A204.1 (cell line): ENCODE results near the gene TP63.
"Not testable (repeated sequence)": the region's sequence is repeated elsewhere in the genome, so short reads cannot be mapped to it uniquely, and the experiment has no call there.

Experiments
- FAIRE-seq: peaks from 2 replicates; lab custom pipeline; 2012; peaks lifted over from hg19 to GRCh38; lab: Jason Lieb, UNC

Gene TP63

DNA sequence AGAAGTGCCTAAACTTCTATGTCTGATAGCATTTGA lies at the start of gene TP63:
Gene TP63, plus strand, starts transcription at position 17 of the 36 bp plus-strand sequence. CDS start 127 bp downstream, outside the sequence.
- FAIRE-seq = no peak

DNA sequence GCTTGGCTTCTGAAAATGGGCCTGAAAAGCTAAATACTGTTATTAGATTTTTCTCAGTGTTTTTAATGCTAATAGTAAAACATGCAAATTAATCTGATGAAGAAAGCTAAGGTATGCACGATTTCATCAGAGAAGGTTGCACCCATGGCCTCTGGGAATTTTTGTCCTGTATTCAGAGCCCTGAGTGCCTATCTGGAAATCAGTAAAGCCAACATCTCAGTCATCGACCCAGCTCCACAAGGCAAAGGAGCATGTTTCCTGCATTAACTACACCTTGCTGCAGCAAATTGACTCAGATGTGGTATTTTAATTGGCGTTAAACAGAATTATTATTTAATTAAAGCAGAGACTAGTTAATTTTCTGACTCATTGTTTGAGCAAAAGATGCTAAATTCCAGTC lies 49.0 kb upstream of the TP63 start:
- FAIRE-seq = no peak

DNA sequence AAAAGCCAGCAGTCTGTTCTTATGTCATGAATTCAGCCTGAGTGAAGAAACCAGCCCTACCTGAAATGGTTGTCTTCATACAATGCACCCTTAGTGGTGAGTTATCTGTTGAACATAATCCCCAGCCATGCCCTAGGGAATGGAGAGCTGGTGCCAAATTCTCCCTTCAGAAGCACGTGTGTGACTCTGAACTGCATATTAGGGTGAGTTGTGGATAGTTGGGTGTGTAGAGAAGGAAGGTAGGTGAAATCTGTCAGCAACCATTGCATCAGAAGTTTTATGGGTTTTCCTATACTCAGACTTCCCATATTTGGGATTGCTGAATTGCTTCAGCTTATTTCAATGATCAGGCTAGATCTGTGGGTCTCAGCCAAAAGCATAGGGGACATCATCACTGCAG lies 46.5 kb upstream of the TP63 start:
- no peak for FAIRE-seq

DNA sequence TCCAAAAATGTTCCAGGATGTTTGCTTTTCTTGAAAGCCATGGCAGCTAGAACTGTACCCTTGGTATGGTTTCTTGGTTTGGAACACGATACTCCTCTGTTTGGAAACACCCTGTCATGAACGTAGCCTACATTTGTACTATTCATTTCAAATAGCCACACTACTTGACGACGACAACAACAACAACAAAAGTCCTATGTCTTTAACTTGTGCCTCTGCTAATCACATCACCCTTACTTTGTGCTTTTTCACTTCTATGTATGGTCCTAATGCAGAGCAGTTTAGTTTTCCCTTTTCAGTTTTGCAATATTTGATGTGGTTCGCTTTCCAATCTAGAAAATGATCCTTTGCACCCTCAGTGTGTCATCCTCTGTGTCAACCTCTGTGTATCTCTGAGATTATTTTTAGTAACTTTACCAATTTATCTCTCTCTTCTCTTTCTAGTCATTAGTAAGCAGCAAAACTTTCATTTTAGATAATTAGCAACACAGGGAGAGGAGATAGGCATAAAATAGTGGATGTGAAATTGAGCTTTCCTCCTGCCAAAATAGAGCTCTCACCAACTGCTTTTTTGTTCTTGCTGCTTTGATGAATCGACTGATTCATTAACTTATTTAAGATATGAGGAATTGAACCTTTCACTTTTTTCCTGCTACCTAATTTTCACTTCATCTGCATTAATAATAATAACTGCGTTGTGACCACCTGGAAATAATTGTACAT lies 44.1 kb upstream of the TP63 start:
- FAIRE-seq = no peak

DNA sequence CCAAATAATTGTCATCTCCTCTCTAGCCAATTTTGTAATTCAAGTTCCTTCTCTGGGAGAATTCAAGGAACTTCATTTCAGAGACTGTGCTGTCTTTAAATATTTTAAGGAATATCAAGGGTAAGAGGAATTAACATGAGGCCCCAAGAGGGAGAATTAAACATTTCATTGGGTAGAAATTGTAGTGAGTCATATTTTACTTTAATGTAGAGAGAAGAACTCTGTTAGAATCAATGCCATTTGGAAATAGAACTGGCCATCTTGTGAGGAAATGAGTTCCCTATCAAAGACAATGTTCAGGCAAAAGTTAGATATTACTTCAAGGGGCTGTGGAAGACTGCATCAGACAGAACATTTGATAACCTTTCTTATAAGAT lies 43.5 kb upstream of the TP63 start:
- FAIRE-seq = no peak

DNA sequence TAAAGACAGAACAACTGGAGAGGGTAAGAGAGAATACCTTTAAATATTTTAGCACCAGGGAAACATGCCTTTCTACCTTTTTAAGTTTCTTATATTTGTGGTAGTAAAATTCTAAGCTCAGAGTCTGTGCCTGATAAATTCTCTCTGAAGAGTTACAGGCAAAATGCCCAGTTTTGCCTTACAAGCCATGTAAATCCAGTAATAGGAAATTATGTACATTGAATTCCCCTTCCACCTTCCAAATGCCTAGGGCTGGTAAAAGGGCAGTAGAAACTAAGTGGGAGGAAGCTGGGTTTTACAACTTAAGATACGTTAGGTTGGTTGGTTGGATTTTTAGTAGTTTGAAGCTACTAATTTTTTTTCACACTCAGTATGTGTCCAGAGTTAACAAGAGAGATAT lies 43.1 kb upstream of the TP63 start:
- no peak for FAIRE-seq

DNA sequence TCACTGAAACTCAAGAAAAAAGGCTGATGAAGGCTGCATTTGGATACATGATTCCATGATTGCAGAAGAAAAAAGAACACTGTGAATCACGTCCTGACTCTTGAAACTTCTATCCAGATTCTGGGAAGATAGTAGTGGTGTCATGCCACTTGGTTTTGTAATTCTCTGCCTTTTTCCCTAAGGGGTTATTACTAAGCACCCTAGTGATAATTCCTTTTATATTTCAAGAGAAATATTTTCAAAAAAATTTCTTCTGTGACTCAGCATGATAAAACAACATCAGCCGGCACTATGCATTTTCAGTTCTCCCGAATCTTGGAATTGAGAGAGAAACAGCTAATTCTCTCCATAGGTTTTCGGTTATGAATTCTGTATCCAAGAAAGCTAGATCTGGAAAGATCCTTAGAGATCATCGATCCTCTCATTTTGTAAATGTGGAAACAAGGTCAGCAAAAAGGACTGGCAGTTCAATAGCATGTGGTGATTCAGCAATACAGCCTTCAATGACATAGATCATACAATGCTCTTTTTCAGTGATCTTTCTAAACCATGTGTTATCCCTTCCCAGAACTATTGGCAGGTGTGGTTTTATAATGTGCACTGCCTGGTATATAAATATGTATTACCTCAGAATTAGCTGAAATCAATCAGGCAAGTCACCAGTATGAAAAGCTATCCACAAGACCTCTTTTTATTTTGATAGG lies 42.6 kb upstream of the TP63 start:
- no peak for FAIRE-seq

DNA sequence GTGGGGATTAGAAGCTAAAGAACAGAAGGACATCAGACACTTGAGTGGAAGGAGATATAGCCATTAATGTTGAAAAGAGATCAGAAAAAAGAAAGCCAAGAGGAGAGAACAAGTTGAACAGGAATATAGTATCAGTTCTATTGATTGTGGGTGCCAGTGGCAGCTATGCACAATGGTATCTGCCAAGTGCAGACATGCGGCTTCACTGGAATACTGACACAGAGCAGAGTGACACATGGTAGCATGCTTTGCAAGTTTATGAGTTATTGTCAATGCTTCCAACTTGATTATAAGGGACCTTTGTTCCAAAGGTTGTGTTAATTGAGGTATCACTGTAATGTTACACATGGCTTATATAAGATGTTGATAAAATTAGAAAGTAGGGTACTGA lies 42.0 kb upstream of the TP63 start:
- no peak for FAIRE-seq

DNA sequence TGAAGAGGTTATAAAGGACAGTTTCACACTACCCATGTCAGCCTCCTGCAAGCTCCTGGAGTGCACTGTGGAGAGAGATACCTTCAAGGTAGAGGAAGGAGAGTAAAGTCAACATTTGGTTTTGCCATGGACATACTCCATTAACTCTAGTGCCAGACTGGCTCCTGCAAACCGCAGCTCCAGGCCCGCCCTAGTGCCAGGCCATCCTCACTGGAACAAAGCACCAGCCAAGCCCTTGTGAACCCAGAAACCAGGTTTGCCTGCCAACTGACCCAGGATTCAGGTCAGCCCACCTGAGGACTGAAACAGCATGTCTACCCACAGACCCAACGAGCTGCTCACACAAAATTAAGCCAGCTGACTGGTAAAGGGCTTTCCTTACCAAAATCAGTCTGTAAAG lies 41.0 kb upstream of the TP63 start:
- FAIRE-seq = no peak

DNA sequence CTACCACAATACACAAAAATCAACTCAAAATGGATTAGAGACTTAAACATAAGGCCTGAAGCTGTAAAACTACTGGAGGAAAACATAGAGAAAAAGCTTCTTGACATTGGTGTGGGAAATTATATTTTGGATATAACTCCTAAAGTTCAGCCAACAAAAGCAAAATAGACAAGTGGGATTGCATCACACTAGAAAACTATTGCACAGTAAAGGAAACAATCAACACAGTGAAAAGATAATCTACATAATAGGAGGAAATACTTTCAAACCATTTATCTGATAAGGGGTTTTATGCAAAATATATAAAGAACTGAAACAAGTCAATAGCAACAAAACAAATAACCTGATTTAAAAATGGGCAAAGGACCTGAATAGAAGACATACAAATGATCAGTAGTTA lies 37.6 kb upstream of the TP63 start:
- no peak for FAIRE-seq

DNA sequence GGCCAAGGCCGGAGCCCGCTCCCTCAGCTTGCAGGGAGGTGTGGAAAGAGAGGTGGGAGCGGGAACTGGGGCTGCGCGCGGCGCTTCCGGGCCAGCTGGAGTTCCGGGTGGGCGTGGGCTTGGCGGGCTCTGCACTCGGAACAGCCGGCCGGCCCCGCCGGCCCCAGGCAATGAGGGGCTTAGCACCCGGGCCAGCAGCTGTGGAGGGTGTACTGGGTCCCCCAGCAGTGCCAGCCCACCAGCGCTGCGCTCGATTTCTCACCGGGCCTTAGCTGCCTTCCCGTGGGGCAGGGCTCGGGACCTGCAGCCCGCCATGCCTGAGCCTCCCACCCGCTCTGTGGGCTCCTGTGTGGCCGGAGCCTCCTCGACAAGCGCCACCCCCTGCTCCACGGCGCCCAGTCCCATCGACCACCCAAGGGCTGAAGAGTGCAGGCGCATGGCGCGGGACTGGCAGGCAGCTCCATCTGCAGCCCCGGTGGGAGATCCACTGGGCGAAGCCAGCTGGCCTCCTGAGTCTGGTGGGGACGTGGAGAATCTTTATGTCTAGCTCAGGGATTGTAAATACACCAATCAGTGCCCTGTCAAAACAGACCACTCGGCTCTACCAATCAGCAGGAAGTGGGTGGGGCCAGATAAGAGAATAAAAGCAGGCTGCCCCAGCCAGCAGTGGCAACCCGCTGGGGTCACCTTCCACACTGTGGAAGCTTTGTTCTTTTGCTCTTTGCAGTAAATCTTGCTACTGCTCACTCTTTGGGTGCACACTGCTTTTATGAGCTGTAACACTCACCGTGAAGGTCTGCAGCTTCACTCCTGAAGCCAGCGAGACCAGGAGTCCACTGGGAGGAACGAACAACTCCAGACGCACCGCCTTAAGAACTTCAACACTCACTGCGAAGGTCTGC lies 34.9 kb upstream of the TP63 start:
- FAIRE-seq = not testable (repeated sequence)

DNA sequence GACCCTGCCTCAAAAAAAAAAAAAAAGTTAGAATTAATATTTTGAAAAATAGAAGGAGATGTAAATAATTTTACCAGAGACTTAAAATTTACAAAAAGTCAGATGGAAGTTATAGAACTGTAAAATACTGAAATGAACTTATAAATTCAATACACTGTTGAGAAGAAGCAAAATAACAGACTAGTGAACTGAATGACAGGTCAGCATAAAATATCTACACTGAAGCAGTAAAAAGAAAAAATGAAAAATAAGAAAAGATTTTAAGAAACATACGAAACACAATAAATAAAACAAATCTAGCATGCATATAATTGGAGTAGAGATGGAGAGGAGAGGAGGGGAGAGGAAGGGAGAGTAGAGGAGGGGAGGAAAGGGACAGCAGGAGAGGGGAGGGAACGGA lies 33.3 kb upstream of the TP63 start:
- no peak for FAIRE-seq

DNA sequence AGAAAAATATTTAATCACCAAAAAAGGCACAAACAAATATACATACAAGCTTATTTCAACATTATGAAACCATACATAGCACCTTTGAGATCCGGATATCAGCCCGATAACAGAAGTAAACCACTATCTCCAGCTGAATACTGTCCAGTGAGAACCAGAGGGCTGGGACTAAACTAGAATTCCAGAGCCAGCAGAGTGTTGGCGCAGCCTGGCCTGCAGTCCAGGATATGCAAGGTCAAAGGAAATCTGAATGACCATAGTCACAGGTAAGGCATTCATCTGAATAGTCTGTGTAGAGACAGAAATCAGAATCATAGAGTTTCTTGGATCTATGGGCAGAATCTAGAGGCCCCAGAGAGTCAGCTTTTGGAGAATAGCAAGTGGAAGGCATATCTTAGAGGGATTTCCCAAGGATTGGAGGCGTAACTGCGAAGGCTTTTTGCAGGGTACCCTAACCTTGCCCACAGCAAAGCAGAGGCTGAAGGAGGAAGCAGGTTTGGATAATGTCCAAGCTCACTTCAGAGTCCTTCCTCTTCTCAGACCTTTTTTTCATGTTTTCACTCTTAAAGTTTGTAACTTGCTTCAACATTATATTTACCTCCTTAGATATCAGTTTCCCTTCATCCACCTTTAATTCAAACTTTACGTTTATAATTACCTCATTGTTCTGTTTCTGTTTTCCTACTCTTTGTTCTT lies 32.5 kb upstream of the TP63 start:
- no peak for FAIRE-seq

DNA sequence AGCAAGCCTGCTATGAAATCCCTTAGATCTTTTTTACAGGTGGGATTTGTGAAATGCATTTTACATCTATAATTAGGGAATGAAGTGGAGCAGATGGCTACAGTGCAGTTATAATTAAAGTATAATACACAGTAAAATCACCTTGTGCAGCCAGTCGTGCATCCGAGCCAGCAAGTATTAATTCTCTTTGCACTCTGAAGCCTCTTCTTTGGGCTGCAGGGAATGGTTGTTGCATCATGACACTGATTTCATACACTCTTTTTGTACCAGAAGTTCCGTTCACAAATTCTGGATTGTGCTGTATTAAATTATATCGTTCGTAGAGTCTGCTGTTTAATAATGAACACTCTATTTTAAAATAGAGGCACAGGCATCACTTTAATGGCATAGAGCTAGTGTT lies 28.7 kb upstream of the TP63 start:
- no peak for FAIRE-seq

DNA sequence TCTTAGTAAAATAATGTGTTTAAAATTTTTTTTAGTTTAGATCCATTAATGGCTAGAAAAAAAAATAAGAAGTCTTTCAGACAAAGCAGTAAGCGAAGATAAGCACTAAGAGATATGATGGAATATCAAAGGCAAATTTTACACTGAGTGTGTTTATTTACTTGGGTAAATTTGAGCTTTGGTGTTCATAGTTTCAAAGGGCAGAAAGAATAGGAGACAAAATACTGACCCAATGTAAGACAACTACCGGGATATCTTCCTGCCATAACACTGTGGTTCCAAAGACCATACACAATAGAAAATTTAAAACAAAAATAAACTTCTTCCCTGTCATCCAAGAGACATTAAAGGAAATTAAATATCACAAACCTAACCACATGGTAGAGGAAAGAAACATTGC lies 25.5 kb upstream of the TP63 start:
- FAIRE-seq = no peak

DNA sequence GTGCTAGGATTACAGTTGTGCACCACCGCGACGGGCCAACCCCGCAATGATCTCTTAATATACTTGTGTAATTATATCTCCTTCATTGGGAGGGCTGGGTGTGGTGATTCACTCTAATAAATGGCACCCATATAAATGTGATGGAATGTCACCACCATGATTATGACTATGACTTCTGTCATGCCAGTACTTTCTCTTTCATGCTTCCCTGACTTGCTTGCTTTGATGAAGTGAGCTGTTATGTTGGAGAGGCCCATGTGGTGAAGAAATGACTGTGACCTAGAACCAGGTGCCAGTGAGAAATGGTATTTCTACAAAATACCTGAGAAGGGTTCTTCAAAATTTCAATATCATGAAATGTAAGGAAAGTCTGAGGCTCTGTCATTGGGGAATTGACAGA lies 24.4 kb upstream of the TP63 start:
- FAIRE-seq = no peak

DNA sequence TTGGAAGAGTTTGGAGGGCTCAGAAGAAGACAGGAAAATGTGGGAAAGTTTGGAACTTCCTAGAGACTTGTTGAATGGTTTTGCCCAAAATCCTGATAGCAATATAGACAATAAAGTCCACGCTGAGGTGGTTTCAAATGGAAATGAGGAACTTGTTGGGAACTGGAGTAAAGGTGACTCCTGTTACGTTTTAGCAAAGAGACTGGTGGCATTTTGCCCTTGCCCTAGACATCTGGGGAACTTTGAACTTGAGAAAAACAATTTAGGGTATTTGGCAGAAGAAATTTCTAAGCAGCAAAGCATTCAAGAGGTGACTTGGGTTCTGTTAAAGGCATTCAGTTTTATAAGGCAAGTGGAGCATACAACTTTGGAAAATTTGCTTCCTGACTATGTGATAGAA lies 18.5 kb upstream of the TP63 start:
- FAIRE-seq = not testable (repeated sequence)

DNA sequence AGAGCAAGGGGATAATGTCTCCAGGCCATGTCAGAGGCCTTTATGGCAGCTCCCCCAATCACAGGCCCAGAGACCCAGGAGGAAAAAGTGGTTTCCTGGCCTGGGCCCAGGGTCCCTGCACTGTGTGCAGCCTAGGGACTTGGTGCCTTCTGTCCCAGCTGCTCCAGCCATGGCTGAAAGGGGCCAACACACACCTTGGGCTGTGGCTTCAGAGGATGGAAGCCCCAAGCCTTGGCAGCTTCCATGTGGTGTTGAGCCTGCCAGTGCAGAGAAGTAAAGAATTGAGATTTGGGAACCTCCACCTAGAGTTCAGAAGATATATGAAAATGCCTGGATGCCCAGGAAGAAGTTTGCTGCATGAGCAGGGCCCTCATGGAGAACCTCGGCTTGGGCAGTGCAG lies 18.1 kb upstream of the TP63 start:
- FAIRE-seq = no peak

DNA sequence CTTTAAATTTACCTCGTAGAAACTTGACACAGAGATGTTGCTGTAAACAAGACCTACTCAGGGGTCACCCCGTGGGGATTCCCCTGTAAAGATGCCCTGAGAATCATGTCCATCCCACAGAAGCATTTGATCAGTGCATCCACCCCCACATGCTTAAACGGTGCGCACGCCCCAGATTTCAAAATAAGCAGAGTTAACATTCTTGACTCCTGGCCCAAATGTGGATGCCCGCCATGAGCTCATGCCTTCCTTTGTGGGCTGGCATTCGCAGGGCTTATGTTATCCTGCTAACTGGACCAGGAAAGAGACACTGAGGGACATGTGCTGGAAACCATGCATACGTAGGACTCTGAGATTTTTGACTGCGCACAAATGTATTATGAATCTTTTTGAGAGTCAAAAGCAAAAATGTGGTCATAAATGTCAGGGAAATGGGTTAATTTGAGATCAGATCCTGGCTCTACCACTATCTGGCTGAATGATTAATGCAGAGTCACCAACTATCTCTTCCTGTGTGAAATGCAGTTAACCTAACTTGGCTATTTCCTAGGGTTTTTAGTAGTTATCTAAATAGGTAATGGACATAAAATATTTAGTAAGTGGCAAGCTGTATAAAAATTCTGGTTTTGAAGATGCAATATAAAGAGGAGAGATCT lies 9.1 kb upstream of the TP63 start:
- FAIRE-seq = no peak

DNA sequence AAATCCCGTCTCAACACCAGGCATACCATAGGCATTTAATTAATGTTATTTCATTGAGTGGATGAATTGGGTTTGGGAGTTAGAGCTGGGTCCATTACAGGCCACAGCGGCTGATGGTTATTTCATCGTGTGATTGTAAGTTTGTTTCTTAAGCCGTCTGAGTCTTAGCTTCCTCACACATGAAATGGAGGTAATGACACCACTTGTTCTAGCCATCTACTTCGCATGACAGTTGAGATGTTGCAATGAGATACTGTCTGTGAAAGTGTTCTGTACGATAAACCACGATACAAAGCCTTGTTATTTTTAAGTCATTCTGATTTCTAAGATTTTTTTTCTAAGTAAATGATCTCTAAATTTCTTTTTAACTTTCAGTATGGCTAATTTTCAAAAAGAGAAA lies 8.6 kb upstream of the TP63 start:
- FAIRE-seq = no peak

DNA sequence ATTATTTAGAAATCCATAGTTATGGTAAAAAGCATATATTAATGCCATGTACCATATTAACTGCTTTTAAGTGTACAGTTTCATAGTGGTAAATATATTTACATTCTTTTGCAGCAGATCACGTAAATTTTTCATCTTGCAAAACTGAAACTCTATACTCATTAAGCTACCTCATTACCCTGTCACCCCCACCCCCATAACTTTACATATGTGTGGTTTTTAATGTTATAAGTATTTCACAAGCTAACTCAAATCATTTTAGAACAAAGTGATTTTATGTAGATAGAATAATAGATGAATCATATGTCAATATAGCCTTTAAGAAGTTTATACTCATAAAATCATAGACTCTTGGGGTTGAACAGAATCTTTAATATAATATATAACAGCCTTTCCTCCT lies 7.1 kb upstream of the TP63 start:
- no peak for FAIRE-seq

DNA sequence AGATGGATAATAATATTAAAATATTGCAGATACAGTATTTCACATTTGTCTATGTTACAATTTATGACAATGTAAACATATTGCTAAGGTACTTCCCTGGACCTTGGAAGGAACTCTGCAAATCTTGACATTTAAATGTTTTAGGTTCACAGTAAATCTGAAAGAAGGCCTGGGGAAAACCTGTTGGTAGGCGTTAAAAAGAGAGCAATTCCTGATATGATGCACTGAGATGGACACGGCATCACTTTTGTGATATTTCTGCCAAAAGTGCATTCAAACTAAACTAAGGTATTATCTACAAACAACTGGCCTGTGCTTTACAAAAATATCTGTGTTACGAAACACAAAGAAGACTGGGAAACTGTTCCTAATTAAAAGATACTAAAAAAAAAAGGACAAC lies 6.1 kb upstream of the TP63 start:
- FAIRE-seq = no peak

DNA sequence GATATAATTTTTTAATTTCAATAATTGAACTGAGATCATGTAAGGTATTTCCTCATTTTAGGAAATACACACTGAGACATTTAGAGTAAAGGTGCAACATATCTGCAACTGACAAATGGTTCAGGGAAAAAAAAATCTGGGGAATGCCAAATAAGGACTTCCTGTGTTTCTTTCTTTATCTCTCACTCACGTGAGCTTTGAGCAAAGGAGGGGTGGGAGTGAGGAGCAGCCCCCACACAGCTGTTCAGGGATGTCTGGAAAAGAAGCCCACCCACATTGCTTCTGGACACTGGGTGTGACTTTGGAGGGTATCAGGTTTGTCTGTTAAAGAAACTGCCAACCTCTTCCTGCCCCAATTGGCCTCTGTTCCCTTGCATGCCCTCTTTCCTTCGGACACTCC lies 5.6 kb upstream of the TP63 start:
- no peak for FAIRE-seq
